Osteocyte (in vitro differentiated cells): ENCODE results near the gene LMF2. TPM values are rescaled to one million over a fixed set of nuclear protein-coding genes. Genes with fewer than 3 reads are reported as not detected.

ENCODE experiments used
- DNase-seq: peaks from one replicate; pipeline ENCODE4 v3.0.0; 2021; ENCODE audit warnings: mixed read lengths; ENCODE audit not compliant: unreplicated experiment; ENCODE audit errors: extremely low spot score
- H3K27ac Mint-ChIP-seq: one replicate; pipeline ENCODE4 v1.8.0; 2021; ENCODE audit warnings: mild to moderate bottlenecking, mixed read lengths; ENCODE audit not compliant: unreplicated experiment
- H3K27me3 Mint-ChIP-seq: one replicate; pipeline ENCODE4 v1.8.0; 2021; ENCODE audit warnings: mixed read lengths; ENCODE audit not compliant: unreplicated experiment
- H3K36me3 Mint-ChIP-seq: one replicate; pipeline ENCODE4 v1.8.0; 2021; ENCODE audit warnings: mixed read lengths; ENCODE audit not compliant: unreplicated experiment
- H3K4me1 Mint-ChIP-seq: one replicate; pipeline ENCODE4 v1.8.0; 2021; ENCODE audit warnings: mixed read lengths; ENCODE audit not compliant: unreplicated experiment
- H3K4me3 Mint-ChIP-seq: one replicate; pipeline ENCODE4 v1.8.0; 2021; ENCODE audit warnings: mild to moderate bottlenecking, moderate library complexity, mixed read lengths; ENCODE audit not compliant: unreplicated experiment
- H3K9me3 Mint-ChIP-seq: one replicate; pipeline ENCODE4 v1.8.0; 2021; ENCODE audit warnings: mixed read lengths; ENCODE audit not compliant: unreplicated experiment
- total RNA-seq: library from RNA; stranded (reverse); gene quantifications from 2 replicates; pipeline ENCODE4 v1.2.1, GENCODE V29; 2021
- TF ChIP-seq, protein P1 (sequence below): fragments of 200-600 bp; sonication (generic); IDR thresholded peaks from 2 replicates; pipeline ENCODE4 v1.5.0; 2021; ENCODE audit warnings: antibody characterized with exemption, mild to moderate bottlenecking, moderate library complexity

LMF2 gene
- total RNA-seq, 1 donor from 2014 or later, result 107 TPM

DNA sequence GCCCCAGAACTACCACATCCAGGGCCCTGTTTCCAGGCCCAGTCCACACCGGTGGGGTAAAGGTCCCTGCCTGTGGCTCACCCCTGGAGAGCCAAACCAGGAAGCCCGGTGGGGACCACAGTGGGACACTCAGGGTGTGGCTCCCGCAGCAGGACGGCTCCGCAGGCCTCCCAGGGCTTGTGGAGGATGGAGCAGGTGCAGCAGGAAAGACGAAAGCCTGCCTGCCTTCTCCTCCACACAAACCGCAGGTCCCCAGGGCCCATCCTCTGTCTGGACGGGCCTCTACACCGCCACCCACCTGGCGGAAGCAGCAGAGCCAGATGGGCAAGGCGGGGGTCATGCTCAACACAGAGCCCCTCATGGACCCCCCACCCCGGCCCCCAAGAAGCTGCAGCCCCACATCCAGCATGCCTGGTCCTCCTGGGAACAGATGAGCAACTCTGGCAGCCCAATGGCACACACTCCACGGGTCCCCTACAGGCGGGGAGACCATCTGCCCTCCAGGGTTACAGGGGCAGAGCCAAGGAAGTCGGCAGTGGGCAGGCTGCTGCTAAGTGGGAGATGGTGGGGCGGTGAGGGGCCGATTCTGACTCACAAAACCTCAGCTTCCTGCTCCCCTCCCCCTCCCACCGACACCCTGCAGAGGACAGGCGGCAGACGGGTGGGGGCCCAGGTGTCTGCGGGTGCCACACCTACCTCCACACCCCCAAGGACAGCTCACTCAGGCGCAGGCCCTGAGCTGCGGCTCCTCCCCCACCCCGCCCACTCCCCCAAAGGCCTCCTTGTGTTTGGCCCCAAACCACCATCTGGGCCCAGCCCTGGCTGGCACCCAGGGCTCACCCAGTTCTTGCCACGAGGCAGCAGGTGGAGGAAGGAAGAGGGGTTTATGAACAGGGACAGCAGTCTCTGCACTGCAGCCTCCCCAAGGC lies 37.9 kb downstream of the LMF2 start:
- Mint-ChIP-seq H3K36me3 (peaks cover 13% of the 10 kb centered on the region), H3K27me3 (no peaks in the 10 kb centered on the region), H3K9me3 (no peaks in the 10 kb centered on the region), H3K4me1 (peaks cover 32% of the 10 kb centered on the region), H3K4me3 (no peak overlapping the region), H3K27ac (no peak overlapping the region)
- no peak for DNase-seq
- TF ChIP-seq, protein P1, sequence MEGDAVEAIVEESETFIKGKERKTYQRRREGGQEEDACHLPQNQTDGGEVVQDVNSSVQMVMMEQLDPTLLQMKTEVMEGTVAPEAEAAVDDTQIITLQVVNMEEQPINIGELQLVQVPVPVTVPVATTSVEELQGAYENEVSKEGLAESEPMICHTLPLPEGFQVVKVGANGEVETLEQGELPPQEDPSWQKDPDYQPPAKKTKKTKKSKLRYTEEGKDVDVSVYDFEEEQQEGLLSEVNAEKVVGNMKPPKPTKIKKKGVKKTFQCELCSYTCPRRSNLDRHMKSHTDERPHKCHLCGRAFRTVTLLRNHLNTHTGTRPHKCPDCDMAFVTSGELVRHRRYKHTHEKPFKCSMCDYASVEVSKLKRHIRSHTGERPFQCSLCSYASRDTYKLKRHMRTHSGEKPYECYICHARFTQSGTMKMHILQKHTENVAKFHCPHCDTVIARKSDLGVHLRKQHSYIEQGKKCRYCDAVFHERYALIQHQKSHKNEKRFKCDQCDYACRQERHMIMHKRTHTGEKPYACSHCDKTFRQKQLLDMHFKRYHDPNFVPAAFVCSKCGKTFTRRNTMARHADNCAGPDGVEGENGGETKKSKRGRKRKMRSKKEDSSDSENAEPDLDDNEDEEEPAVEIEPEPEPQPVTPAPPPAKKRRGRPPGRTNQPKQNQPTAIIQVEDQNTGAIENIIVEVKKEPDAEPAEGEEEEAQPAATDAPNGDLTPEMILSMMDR, result no peak

DNA sequence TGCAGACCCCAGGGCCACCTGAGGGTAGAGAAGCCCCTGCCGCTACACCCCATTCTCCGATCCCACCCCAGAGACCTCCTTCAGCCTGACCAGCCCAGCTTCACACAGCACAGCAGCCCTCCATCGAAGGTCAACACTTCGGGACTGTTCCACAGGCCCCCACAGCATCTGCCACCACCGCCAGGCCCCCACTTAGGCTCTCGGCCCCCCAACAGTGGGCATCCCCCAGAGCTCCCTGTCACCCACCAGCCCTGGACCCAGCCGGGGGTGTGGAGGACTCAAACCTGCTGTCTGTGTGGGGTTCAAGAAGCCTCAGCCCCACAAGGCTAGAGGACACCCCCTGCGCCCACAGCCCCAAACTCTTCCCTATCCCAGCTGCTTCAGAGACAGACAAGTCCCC lies 38.9 kb downstream of the LMF2 start:
- Mint-ChIP-seq H3K4me3 (no peak overlapping the region), H3K27ac (no peak overlapping the region), H3K4me1 (peaks cover 26% of the 10 kb centered on the region), H3K9me3 (no peaks in the 10 kb centered on the region), H3K27me3 (no peaks in the 10 kb centered on the region), H3K36me3 (peaks cover 16% of the 10 kb centered on the region)
- DNase-seq, result no peak
- TF ChIP-seq, protein P1, result no peak

DNA sequence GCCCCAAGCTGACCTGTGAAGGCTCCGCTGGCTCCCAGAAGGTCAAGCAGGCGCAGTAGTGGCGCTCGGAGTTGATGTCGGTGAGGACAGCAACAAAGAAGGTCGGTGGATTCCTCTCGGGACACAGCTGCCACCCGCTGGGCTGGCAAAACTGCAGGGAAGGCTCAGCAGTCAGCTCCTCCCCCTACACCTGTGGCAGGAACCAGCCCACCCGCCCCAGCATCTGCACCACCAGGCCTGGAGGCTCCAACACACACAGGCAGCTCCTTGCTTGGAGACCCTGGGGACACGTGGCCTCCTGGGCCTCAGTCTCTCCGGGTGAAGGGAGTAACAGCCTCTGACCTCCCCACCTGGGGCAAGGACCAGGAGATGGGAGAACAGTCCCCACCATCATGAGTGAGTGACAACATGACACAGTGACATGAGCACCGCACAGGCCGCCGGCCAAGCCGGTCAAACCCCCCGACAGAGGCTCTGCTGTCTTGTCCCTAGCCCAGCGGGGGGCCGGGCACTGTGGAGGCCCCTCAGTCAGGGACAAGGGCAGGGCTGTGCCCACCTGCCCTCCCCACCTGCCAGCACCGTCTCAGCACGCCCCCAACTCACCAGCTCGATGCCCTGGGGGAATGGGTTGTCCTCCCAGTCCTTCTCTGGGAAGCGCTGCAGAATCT lies 39.6 kb downstream of the LMF2 start:
- Mint-ChIP-seq H3K27ac (no peak overlapping the region), H3K9me3 (no peaks in the 10 kb centered on the region), H3K27me3 (no peaks in the 10 kb centered on the region), H3K4me1 (peaks cover 19% of the 10 kb centered on the region), H3K4me3 (no peak overlapping the region), H3K36me3 (peaks cover 23% of the 10 kb centered on the region)
- TF ChIP-seq, protein P1, result no peak
- no peak for DNase-seq

DNA sequence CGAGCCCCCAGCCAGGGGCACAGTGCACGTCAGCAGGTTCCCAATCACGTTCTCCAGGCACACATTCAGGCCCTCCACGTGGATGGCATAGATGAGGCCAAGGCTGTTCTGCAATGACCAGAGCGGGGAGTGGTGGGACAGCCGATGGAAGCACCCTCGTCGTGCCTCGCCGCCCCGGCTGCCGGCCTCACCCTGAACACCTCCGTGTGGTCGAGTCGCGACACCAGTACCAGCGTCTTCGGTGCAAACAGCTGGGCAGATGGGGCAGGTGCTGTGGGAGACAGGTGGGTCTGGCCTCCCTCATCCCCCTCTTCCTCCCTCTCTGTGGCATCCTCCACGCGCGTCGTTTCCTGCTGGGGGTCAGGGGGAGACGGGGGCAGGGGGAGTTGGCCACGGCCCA lies 40.2 kb downstream of the LMF2 start:
- peaks cover 16% of the 10 kb centered on the region for H3K4me1 Mint-ChIP-seq
- no peaks in the 10 kb centered on the region for H3K9me3 Mint-ChIP-seq
- no peaks in the 10 kb centered on the region for H3K27me3 Mint-ChIP-seq
- H3K27ac Mint-ChIP-seq, result no peak overlapping the region
- H3K36me3 Mint-ChIP-seq, result peaks cover 23% of the 10 kb centered on the region
- DNase-seq, result no peak
- H3K4me3 Mint-ChIP-seq, result no peak overlapping the region
- TF ChIP-seq, protein P1, result no peak
